B cell (primary cell): ENCODE measurements around the gene WDR1. TPM values are rescaled to one million over a fixed set of nuclear protein-coding genes. Genes with fewer than 3 reads are reported as not detected.

Experiments
- ATAC-seq: fragments of 200-7000 bp; cut with Tn5 transposase; one replicate; pipeline ENCODE4 v1.10.0; 2021; ENCODE audit warnings: low read depth, mild to moderate bottlenecking, moderate number of reproducible peaks, moderate library complexity
- CTCF ChIA-PET: fragments of 350-600 bp; sonication (Branson Sonifier 250); formaldehyde crosslinking; loops from one replicate; lab custom pipeline; 2021; ENCODE audit warnings: antibody characterized with exemption, inconsistent platforms; lab: Charles Lee
- POLR2A ChIA-PET: fragments of 350-600 bp; sonication (Branson Sonifier 250); formaldehyde crosslinking; loops from one replicate; lab custom pipeline; 2021; ENCODE audit warnings: antibody characterized with exemption; lab: Charles Lee
- DNase-seq: peaks from one replicate; pipeline ENCODE4 v3.0.0; 2013
- H2AFZ ChIP-seq: 2 replicates; pipeline ENCODE4 v1.6.1; 2012; ENCODE audit warnings: mild to moderate bottlenecking, low read depth, low read length; ENCODE audit not compliant: insufficient read depth, poor library complexity, severe bottlenecking
- H3K27ac ChIP-seq, 2 donors: 1 replicate in 1 of 2; 2 replicates in 1 of 2; pipeline ENCODE4 v1.5.1; 2012 to 2013; ENCODE audit warnings: low read length in 2 of 2, mild to moderate bottlenecking in 2 of 2, moderate library complexity in 1 of 2
- H3K27me3 ChIP-seq, 4 experiments: fragments of 200-600 bp in 1 of 4; sonication (generic) in 1 of 4; replicated peaks in 1 of 4; 1 replicate in 2 of 4; 2 replicates in 2 of 4; pipeline versions ENCODE4 v1.6.1 to v1.7.0; 2013 to 2016; ENCODE audit warnings: low read length in 3 of 4, mild to moderate bottlenecking in 2 of 4, mixed read lengths in 1 of 4, moderate library complexity in 1 of 4; ENCODE audit not compliant: insufficient read depth in 4 of 4, control insufficient read depth in 3 of 4; ENCODE audit errors: control extremely low read depth in 1 of 4
- H3K36me3 ChIP-seq, 2 experiments: replicated peaks in 1 of 2; 1 replicate in 1 of 2; 2 replicates in 1 of 2; pipeline versions ENCODE4 v1.6.1 to v1.7.1; 2013; ENCODE audit warnings: low read length in 1 of 2; ENCODE audit not compliant: insufficient read depth in 2 of 2, control insufficient read depth in 1 of 2; ENCODE audit errors: control extremely low read depth in 1 of 2, extremely low read depth in 1 of 2
- H3K4me1 ChIP-seq, 2 donors: fragments of 200-600 bp in 1 of 2; sonication (generic) in 1 of 2; 1 replicate in 1 of 2; 2 replicates in 1 of 2; pipeline versions ENCODE4 v1.5.1 to v1.6.1; 2013 to 2017; ENCODE audit warnings: low read length in 2 of 2; ENCODE audit not compliant: control insufficient read depth in 2 of 2, insufficient read depth in 2 of 2
- H3K4me2 ChIP-seq: replicated peaks from 2 replicates; pipeline ENCODE3; 2012; ENCODE audit warnings: mild to moderate bottlenecking, low read depth, low read length; ENCODE audit not compliant: poor library complexity, severe bottlenecking
- H3K4me3 ChIP-seq, 5 experiments: fragments of 200-600 bp in 1 of 5; sonication (generic) in 1 of 5; 1 replicate in 3 of 5; 2 replicates in 2 of 5; pipeline versions ENCODE4 v1.5.1 to v1.7.0; 2011 to 2016; ENCODE audit warnings: low read length in 4 of 5, mild to moderate bottlenecking in 4 of 5, low read depth in 2 of 5, control low read depth in 1 of 5, moderate library complexity in 1 of 5; ENCODE audit not compliant: insufficient read depth in 1 of 5; ENCODE audit errors: control extremely low read depth in 1 of 5, extremely low read depth in 1 of 5
- H3K79me2 ChIP-seq: fragments of 200-600 bp; sonication (generic); one replicate; pipeline ENCODE4 v1.6.0; 2016; ENCODE audit warnings: low read length; ENCODE audit not compliant: control insufficient read depth, insufficient read depth
- H3K9ac ChIP-seq: fragments of 200-600 bp; sonication (generic); 2 replicates; pipeline ENCODE4 v1.6.1; 2017; ENCODE audit warnings: mild to moderate bottlenecking, low read length, moderate library complexity
- H3K9me3 ChIP-seq, 3 donors: one replicate each; pipeline versions ENCODE4 v1.6.1 to v1.7.1; 2013; ENCODE audit warnings: low read length in 2 of 3; ENCODE audit not compliant: control insufficient read depth in 2 of 3, insufficient read depth in 1 of 3; ENCODE audit errors: control extremely low read depth in 1 of 3
- H4K20me1 ChIP-seq: 2 replicates; pipeline ENCODE4 v1.6.0; 2012; ENCODE audit warnings: mild to moderate bottlenecking, low read length; ENCODE audit not compliant: insufficient read depth, control insufficient read depth, poor library complexity, severe bottlenecking
- H3K27ac Mint-ChIP-seq: one replicate; pipeline ENCODE4 v1.8.0; 2021; ENCODE audit warnings: mixed read lengths
- H3K27me3 Mint-ChIP-seq: one replicate; pipeline ENCODE4 v1.8.0; 2021; ENCODE audit warnings: mixed read lengths
- H3K4me1 Mint-ChIP-seq: one replicate; pipeline ENCODE4 v1.8.0; 2021; ENCODE audit warnings: mixed read lengths
- H3K4me3 Mint-ChIP-seq: one replicate; pipeline ENCODE4 v1.8.0; 2021; ENCODE audit warnings: mixed read lengths
- H3K9me3 Mint-ChIP-seq: one replicate; pipeline ENCODE4 v1.8.0; 2022; ENCODE audit warnings: mixed read lengths; ENCODE audit not compliant: insufficient read depth
- CTCF ChIP-seq: fragments of 200-600 bp; IDR thresholded peaks from one replicate; pipeline ENCODE4 v1.8.0; 2022; ENCODE audit warnings: antibody characterized with exemption, mild to moderate bottlenecking
- EZH2 ChIP-seq: IDR thresholded peaks from 2 replicates; pipeline ENCODE4 v1.6.1; 2012; ENCODE audit warnings: borderline replicate concordance, low read depth, mild to moderate bottlenecking, moderate library complexity, low read length; ENCODE audit not compliant: insufficient read depth, poor library complexity, severe bottlenecking
- WGBS: methylation state at CpG from one replicate; pipeline ENCODE4 v1.1.5; 2013; ENCODE audit warnings: missing lambda C conversion rate; ENCODE audit not compliant: insufficient coverage; 5-methylcytosine and 5-hydroxymethylcytosine counted together
- intact Hi-C: fragments of 100-400 bp; cut with micrococcal nuclease; formaldehyde crosslinking; loops from one replicate; pipeline ENCODE4 v1.10.0; 2022
- polyA plus RNA-seq: library from polyadenylated mRNA; depleted of rRNA; stranded (reverse); fragments of >200 nt; gene quantifications from 2 replicates; pipeline ENCODE4 v1.2.3, GENCODE V29; 2012
- total RNA-seq, 2 donors: library from RNA; stranded (reverse); fragments of 120-200 nt in 1 of 2; gene quantifications; 1 replicate in 1 of 2; 2 replicates in 1 of 2; pipeline versions ENCODE4 v1.2.3 to v1.2.4, GENCODE V29; 2013 to 2022

WDR1 gene
- total and polyA plus RNA-seq, 2 donors (not counting 1 experiment from before 2014, with no cell fraction given): 134 to 217 TPM

GRCh38 chr4:10047967-10048366, 68.6 kb downstream of the WDR1 start:
- H3K4me3 ChIP-seq: no peak overlapping the region
- 31% methylated on average over 3 of the region's 5 CpGs for WGBS
- H3K9me3 Mint-ChIP-seq: peaks cover 4% of the 10 kb centered on the region
- H3K9ac ChIP-seq: no peak overlapping the region
- ATAC-seq (no peak), DNase-seq (no peak)
- H3K9me3 ChIP-seq: peaks cover 0 to 4% (median 0%) of the 10 kb centered on the region in 3 donors
- H3K27me3 Mint-ChIP-seq: peaks cover 9% of the 10 kb centered on the region
- H3K4me1 ChIP-seq: peaks cover 2 to 3% of the 10 kb centered on the region in 2 donors
- H3K27ac ChIP-seq: no peak overlapping the region
- intact Hi-C loops: no loop called here
- H3K4me2 ChIP-seq: no peak overlapping the region
- no peak overlapping the region for H3K4me3 Mint-ChIP-seq
- H3K79me2 ChIP-seq: no peaks in the 10 kb centered on the region
- ChIA-PET CTCF (no interaction called here), POLR2A (no interaction called here)
- H2AFZ ChIP-seq: no peak overlapping the region
- no peak overlapping the region for H3K27ac Mint-ChIP-seq
- H3K36me3 ChIP-seq: no peaks in the 10 kb centered on the region
- H4K20me1 ChIP-seq: no peaks in the 10 kb centered on the region
- H3K4me1 Mint-ChIP-seq: peaks cover 11% of the 10 kb centered on the region
- no peaks in the 10 kb centered on the region for H3K27me3 ChIP-seq
- no peak for TF ChIP-seq EZH2
- TF ChIP-seq CTCF: no peak

GRCh38 chr4:10046471-10046870, 70.1 kb downstream of the WDR1 start:
- Histone ChIP-seq H3K27me3 (no peaks in the 10 kb centered on the region), H3K36me3 (no peaks in the 10 kb centered on the region), H3K27ac (no peak overlapping the region), H3K9ac (no peak overlapping the region), H3K79me2 (no peaks in the 10 kb centered on the region), H3K9me3 (peaks cover 2 to 9% (median 4%) of the 10 kb centered on the region in 3 donors), H2AFZ (no peak overlapping the region), H4K20me1 (no peaks in the 10 kb centered on the region), H3K4me1 (peaks cover 2 to 3% of the 10 kb centered on the region in 2 donors), H3K4me2 (no peak overlapping the region), H3K4me3 (no peak overlapping the region)
- no peak for ATAC-seq
- H3K4me1 Mint-ChIP-seq: peaks cover 11% of the 10 kb centered on the region
- TF ChIP-seq EZH2 (no peak), CTCF (no peak)
- CTCF ChIA-PET: no interaction called here
- no peak for DNase-seq
- POLR2A ChIA-PET: no interaction called here
- intact Hi-C loops: no loop called here
- no peak overlapping the region for H3K27ac Mint-ChIP-seq
- WGBS: 77% methylated on average over 3 of the region's 3 CpGs
- H3K4me3 Mint-ChIP-seq: no peak overlapping the region
- peaks cover 6% of the 10 kb centered on the region for H3K27me3 Mint-ChIP-seq
- H3K9me3 Mint-ChIP-seq: peaks cover 10% of the 10 kb centered on the region
